Uterus (tissue), 4 donors: ENCODE measurements around the gene ZDHHC22. TPM values are rescaled to one million over a fixed set of nuclear protein-coding genes. Genes with fewer than 3 reads are reported as not detected.
"Not testable (repeated sequence)": the region's sequence is repeated elsewhere in the genome, so short reads cannot be mapped to it uniquely, and the experiment has no call there.

Experiments used
- DNase-seq, 2 donors: peaks; one replicate each; pipeline ENCODE4 v3.0.0-alpha.2; 2019 to 2020
- H3K27ac ChIP-seq, 2 donors: fragments of 200-600 bp; sonication (generic); 1 replicate in 1 of 2; 2 replicates in 1 of 2; pipeline ENCODE4 v1.5.1; 2016 to 2018
- H3K27me3 ChIP-seq, 2 donors: fragments of 200-600 bp; sonication (generic); one replicate each; pipeline ENCODE4 v1.5.1; 2018 to 2019; ENCODE audit warnings: control low read depth in 1 of 2
- H3K36me3 ChIP-seq, 2 donors: fragments of 200-600 bp; sonication (generic); one replicate each; pipeline ENCODE4 v1.5.1; 2019; ENCODE audit warnings: control low read depth in 1 of 2
- H3K4me1 ChIP-seq, 2 donors: fragments of 200-600 bp; sonication (generic); one replicate each; pipeline ENCODE4 v1.5.1; 2018 to 2019; ENCODE audit warnings: control low read depth in 1 of 2
- H3K4me3 ChIP-seq, 2 donors: fragments of 200-600 bp; sonication (generic); 1 replicate in 1 of 2; 2 replicates in 1 of 2; pipeline ENCODE4 v1.5.1; 2018 to 2019; ENCODE audit warnings: mild to moderate bottlenecking in 1 of 2
- H3K9me3 ChIP-seq, 2 donors: fragments of 200-600 bp; sonication (generic); one replicate each; pipeline ENCODE4 v1.5.1; 2019; ENCODE audit warnings: control low read depth in 1 of 2
- CTCF ChIP-seq, 4 experiments: fragments of 200-600 bp in 2 of 4; fragments of 450-650 bp in 2 of 4; sonication (generic) in 2 of 4; IDR thresholded peaks; one replicate each; pipeline ENCODE4 v1.5.1; 2016 to 2019; ENCODE audit warnings: antibody characterized with exemption in 4 of 4, mild to moderate bottlenecking in 2 of 4, moderate library complexity in 1 of 4
- POLR2A ChIP-seq, 2 donors: fragments of 450-650 bp; IDR thresholded peaks; one replicate each; pipeline ENCODE4 v1.6.1; 2016; ENCODE audit warnings: antibody characterized with exemption in 2 of 2, mild to moderate bottlenecking in 1 of 2, moderate library complexity in 1 of 2
- intact Hi-C: fragments of 100-400 bp; cut with DNase I; formaldehyde crosslinking; loops from one replicate; pipeline ENCODE4 v1.15.1; 2023; ENCODE audit warnings: low total_unique reads
- total RNA-seq, 4 donors: library from RNA; depleted of rRNA in 3 of 4; stranded (reverse); fragments of >200 nt in 3 of 4; gene quantifications; one replicate each; pipeline versions ENCODE4 v1.1.0 to v1.2.4, GENCODE V29; 2014 to 2023
- donor health status: DM: yes; HTN: yes; CAD: no.

ZDHHC22 gene
- total RNA-seq, 4 donors from 2014 or later = not detected

DNA sequence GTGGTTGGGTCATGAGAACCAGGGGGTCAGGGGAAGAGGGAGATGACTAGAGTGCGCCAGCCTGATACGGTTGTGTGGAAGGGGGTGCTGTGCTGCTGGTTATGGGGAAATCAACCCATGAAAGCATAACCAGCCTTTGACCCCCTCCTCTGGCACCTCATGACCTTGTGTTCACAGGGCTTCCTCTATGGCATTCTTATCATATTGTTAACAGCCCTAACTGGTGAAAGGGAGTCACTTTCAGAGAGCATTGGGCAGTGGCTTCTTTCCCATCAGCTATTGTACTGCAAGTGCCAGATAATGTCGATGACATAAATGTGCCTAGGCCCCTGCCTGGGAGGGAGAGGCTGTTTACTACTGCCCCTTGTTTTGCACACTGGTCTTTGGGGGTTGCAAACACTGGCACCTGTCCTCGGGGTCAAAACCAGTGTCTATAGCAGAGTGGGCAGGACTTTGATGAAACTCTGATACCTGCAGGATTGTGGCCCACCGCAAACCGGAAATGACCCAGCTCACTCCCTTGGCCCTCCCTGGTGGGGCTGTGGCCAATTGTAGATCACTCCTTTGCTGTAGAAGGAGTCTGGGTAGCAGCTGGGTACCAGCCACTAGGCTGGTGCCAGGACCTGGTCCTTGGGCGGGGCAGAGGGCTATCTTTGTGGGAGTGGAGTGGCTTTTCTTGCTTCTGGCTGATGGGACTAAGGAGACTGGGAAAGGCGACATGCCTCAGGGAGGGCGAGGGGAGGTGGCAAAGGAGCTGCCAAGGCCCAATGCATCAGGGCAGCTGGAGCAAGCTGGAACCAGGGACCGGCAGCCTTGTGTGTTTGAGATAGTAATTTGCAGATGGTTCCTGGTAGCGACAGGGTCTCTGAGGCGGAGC is 39.4 kb upstream of the ZDHHC22 start:
- no peak for DNase-seq
- peaks cover 0 to 13% of the 10 kb centered on the region in 2 donors for H3K27me3 ChIP-seq
- H3K4me1 ChIP-seq = no peaks in the 10 kb centered on the region
- H3K27ac ChIP-seq = no peak overlapping the region
- no peaks in the 10 kb centered on the region for H3K9me3 ChIP-seq
- intact Hi-C loops = no loop called here
- no peak overlapping the region for H3K4me3 ChIP-seq
- TF ChIP-seq POLR2A (IDR thresholded peaks at IDR 0.05) (no peak), CTCF (IDR thresholded peaks at IDR 0.05) (no peak)
- no peaks in the 10 kb centered on the region for H3K36me3 ChIP-seq

GRCh38 chr14:77178656-77179055 is 37.1 kb upstream of the ZDHHC22 start:
- Histone ChIP-seq H3K36me3 (no peaks in the 10 kb centered on the region), H3K9me3 (no peaks in the 10 kb centered on the region), H3K4me1 (no peaks in the 10 kb centered on the region), H3K27ac (no peak overlapping the region), H3K4me3 (no peak overlapping the region), H3K27me3 (peaks cover 0 to 13% of the 10 kb centered on the region in 2 donors)
- intact Hi-C loops = no loop called here
- no peak for DNase-seq
- no peak for TF ChIP-seq CTCF (IDR thresholded peaks at IDR 0.05)
- TF ChIP-seq POLR2A (IDR thresholded peaks at IDR 0.05) = no peak

DNA sequence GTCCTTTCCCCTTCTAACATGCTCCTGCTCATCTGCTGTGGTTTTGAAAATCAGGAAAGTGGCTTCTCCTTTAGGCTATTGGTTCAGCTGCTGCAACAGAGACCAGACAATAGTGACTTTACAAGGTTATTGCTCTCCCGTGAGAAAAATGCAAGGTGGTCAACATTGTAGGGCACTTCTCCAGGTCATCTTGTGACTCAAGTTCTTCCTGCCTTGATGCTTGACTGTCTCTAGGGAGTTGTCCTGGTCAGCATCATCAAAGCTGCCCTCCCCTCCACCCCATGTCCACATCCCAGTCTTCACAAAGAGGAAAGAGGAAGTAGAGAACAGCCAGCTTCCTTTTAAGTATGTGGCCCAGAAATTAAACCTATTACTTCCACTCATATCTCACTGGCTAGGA is 36.1 kb upstream of the ZDHHC22 start:
- TF ChIP-seq CTCF (IDR thresholded peaks at IDR 0.05) (no peak), POLR2A (IDR thresholded peaks at IDR 0.05) (no peak)
- DNase-seq = no peak
- intact Hi-C loops = no loop called here
- Histone ChIP-seq H3K9me3 (no peaks in the 10 kb centered on the region), H3K36me3 (no peaks in the 10 kb centered on the region), H3K27me3 (peaks cover 0 to 9% of the 10 kb centered on the region in 2 donors), H3K4me1 (no peaks in the 10 kb centered on the region), H3K27ac (no peak overlapping the region), H3K4me3 (no peak overlapping the region)

- Histone ChIP-seq H3K27me3 (no peaks in the 10 kb centered on the region), H3K9me3 (no peaks in the 10 kb centered on the region), H3K27ac (no peak overlapping the region), H3K4me1 (no peaks in the 10 kb centered on the region), H3K36me3 (no peaks in the 10 kb centered on the region), H3K4me3 (no peak overlapping the region)
- intact Hi-C loops = no loop called here
- no peak for TF ChIP-seq POLR2A (IDR thresholded peaks at IDR 0.05)
- TF ChIP-seq CTCF (IDR thresholded peaks at IDR 0.05) = no peak
- no peak for DNase-seq
Observed at GRCh38 chr14:77175843-77176242, 34.3 kb upstream of the ZDHHC22 start.

- H3K4me1 ChIP-seq, H3K36me3 ChIP-seq, H3K27ac ChIP-seq, intact Hi-C loops, DNase-seq, H3K27me3 ChIP-seq, H3K4me3 ChIP-seq: not testable (repeated sequence)
- peaks cover 0 to 11% of the 10 kb centered on the region in 2 donors for H3K9me3 ChIP-seq
Observed at GRCh38 chr14:77173911-77174617, 32.5 kb upstream of the ZDHHC22 start.
